H1 (cell line): ENCODE measurements around the gene GPR39. TPM values are rescaled to one million over a fixed set of nuclear protein-coding genes. Genes with fewer than 3 reads are reported as not detected.

Experiments used
- CTCF ChIA-PET: fragments of 300-600 bp; sonication (Branson Sonifier 250); formaldehyde crosslinking; loops from one replicate; lab custom pipeline; 2021; ENCODE audit not compliant: partially characterized antibody; lab: Charles Lee
- POLR2A ChIA-PET: fragments of 300-600 bp; sonication (Branson Sonifier 250); formaldehyde crosslinking; loops from one replicate; lab custom pipeline; 2021; ENCODE audit warnings: inconsistent platforms; ENCODE audit not compliant: partially characterized antibody; lab: Charles Lee
- DNase-seq, 2 experiments: peaks; one replicate each; pipeline versions ENCODE4 v3.0.0 to v3.0.0-alpha.2; 2010 to 2022; ENCODE audit warnings: low spot score in 2 of 2, low read depth in 1 of 2, mixed read lengths in 1 of 2
- FAIRE-seq: peaks from 2 replicates; lab custom pipeline; 2011; peaks lifted over from hg19 to GRCh38; lab: Jason Lieb, UNC
- H2AFZ ChIP-seq: 2 replicates; pipeline ENCODE4 v1.8.1; 2012; ENCODE audit warnings: low read length, inconsistent platforms
- H2AK5ac ChIP-seq: 2 replicates; pipeline ENCODE4 v1.6.1; 2013; ENCODE audit warnings: low read depth, low read length
- H2BK120ac ChIP-seq: replicated peaks from 2 replicates; pipeline ENCODE3; 2013; ENCODE audit warnings: low read depth, low read length, inconsistent platforms
- H2BK12ac ChIP-seq: 2 replicates; pipeline ENCODE4 v1.6.1; 2013; ENCODE audit warnings: low read depth, low read length
- H2BK15ac ChIP-seq: 2 replicates; pipeline ENCODE4 v1.6.1; 2013; ENCODE audit warnings: low read length
- H2BK20ac ChIP-seq: 2 replicates; pipeline ENCODE4 v1.6.1; 2013; ENCODE audit warnings: low read length
- H2BK5ac ChIP-seq: 2 replicates; pipeline ENCODE4 v1.6.1; 2013; ENCODE audit warnings: low read depth, low read length
- H3K14ac ChIP-seq: 2 replicates; pipeline ENCODE4 v1.6.1; 2013; ENCODE audit warnings: inconsistent platforms; ENCODE audit not compliant: insufficient read length
- H3K18ac ChIP-seq: 2 replicates; pipeline ENCODE4 v1.6.1; 2013; ENCODE audit warnings: low read length; ENCODE audit errors: extremely low read depth
- H3K23ac ChIP-seq: 2 replicates; pipeline ENCODE4 v1.6.1; 2013; ENCODE audit warnings: inconsistent platforms; ENCODE audit not compliant: insufficient read length
- H3K23me2 ChIP-seq: 2 replicates; pipeline ENCODE4 v1.6.1; 2013; ENCODE audit warnings: low read depth, low read length
- H3K27ac ChIP-seq: 2 replicates; pipeline ENCODE4 v1.6.1; 2011; ENCODE audit warnings: low read depth, low read length, inconsistent platforms
- H3K27me3 ChIP-seq, 4 experiments: replicated peaks in 1 of 4; 1 replicate in 1 of 4; 2 replicates in 3 of 4; pipeline versions ENCODE4 v1.6.1 to v1.8.1; 2011 to 2013; ENCODE audit warnings: low read length in 3 of 4, mild to moderate bottlenecking in 3 of 4, inconsistent platforms in 2 of 4, mixed read lengths in 2 of 4, moderate library complexity in 1 of 4; ENCODE audit not compliant: control insufficient read depth in 3 of 4, insufficient read depth in 3 of 4; ENCODE audit errors: extremely low read depth in 1 of 4
- H3K36me3 ChIP-seq, 4 experiments: 2 replicates each; pipeline versions ENCODE4 v1.6.1 to v1.8.1; 2011 to 2013; ENCODE audit warnings: mild to moderate bottlenecking in 4 of 4, low read length in 3 of 4, moderate library complexity in 2 of 4, control low read depth in 1 of 4, inconsistent platforms in 1 of 4; ENCODE audit not compliant: insufficient read depth in 4 of 4, control insufficient read depth in 2 of 4
- H3K4ac ChIP-seq: replicated peaks from 2 replicates; pipeline ENCODE3; 2013; ENCODE audit warnings: low read length, low read depth, mixed read lengths, inconsistent platforms; ENCODE audit not compliant: insufficient read length
- H3K4me1 ChIP-seq, 4 experiments: replicated peaks in 1 of 4; 1 replicate in 1 of 4; 2 replicates in 3 of 4; pipeline versions ENCODE4 v1.6.1 to v1.8.1; 2011 to 2013; ENCODE audit warnings: low read length in 3 of 4, inconsistent platforms in 2 of 4, mixed read lengths in 1 of 4; ENCODE audit not compliant: insufficient read depth in 4 of 4, control insufficient read depth in 3 of 4
- H3K4me2 ChIP-seq, 2 experiments: 2 replicates each; pipeline versions ENCODE4 v1.6.1 to v1.8.1; 2011 to 2013; ENCODE audit warnings: low read depth in 2 of 2, low read length in 2 of 2, control low read depth in 1 of 2, inconsistent platforms in 1 of 2, mild to moderate bottlenecking in 1 of 2; ENCODE audit not compliant: insufficient read depth in 1 of 2
- H3K4me3 ChIP-seq, 4 experiments: fragments of 200-600, 300-600 bp in 1 of 4; sonication (generic), shearing (Covaris generic), sonication (Bioruptor Twin) in 1 of 4; 2 replicates each; pipeline versions ENCODE4 v1.5.1 to v1.8.1; 2011 to 2016; ENCODE audit warnings: low read length in 4 of 4, low read depth in 3 of 4, control low read depth in 2 of 4, inconsistent platforms in 2 of 4, mild to moderate bottlenecking in 2 of 4, mixed read lengths in 1 of 4, moderate library complexity in 1 of 4; ENCODE audit not compliant: insufficient read depth in 2 of 4; ENCODE audit errors: extremely low read depth in 1 of 4
- H3K56ac ChIP-seq: replicated peaks from 2 replicates; pipeline ENCODE3; 2013; ENCODE audit warnings: low read depth, mild to moderate bottlenecking, mixed read lengths, low read length, inconsistent platforms; ENCODE audit not compliant: insufficient read length
- H3K79me1 ChIP-seq: 2 replicates; pipeline ENCODE4 v1.6.1; 2013; ENCODE audit warnings: low read depth, low read length, control low read depth
- H3K79me2 ChIP-seq, 2 experiments: 2 replicates each; pipeline versions ENCODE4 v1.6.1 to v1.8.1; 2012 to 2013; ENCODE audit warnings: low read length in 2 of 2, mild to moderate bottlenecking in 2 of 2, inconsistent platforms in 1 of 2; ENCODE audit not compliant: insufficient read depth in 2 of 2, control insufficient read depth in 1 of 2
- H3K9ac ChIP-seq, 4 experiments: replicated peaks in 1 of 4; 1 replicate in 1 of 4; 2 replicates in 3 of 4; pipeline versions ENCODE4 v1.6.1 to v1.8.1; 2011 to 2013; ENCODE audit warnings: low read depth in 3 of 4, low read length in 3 of 4, control low read depth in 2 of 4, mild to moderate bottlenecking in 2 of 4, moderate library complexity in 2 of 4, inconsistent platforms in 1 of 4; ENCODE audit errors: extremely low read depth in 1 of 4
- H3K9me3 ChIP-seq, 2 experiments: 2 replicates each; pipeline versions ENCODE4 v1.6.1 to v1.8.1; 2012 to 2013; ENCODE audit warnings: mild to moderate bottlenecking in 2 of 2, moderate library complexity in 2 of 2, control low read depth in 1 of 2, inconsistent platforms in 1 of 2, low read depth in 1 of 2, low read length in 1 of 2, mixed read lengths in 1 of 2; ENCODE audit not compliant: insufficient read depth in 2 of 2
- H4K20me1 ChIP-seq, 2 experiments: replicated peaks in 1 of 2; 2 replicates each; pipeline versions ENCODE3 to v1.8.1; 2011 to 2013; ENCODE audit warnings: inconsistent platforms in 2 of 2, low read length in 2 of 2, mild to moderate bottlenecking in 1 of 2; ENCODE audit not compliant: insufficient read depth in 2 of 2, control insufficient read depth in 1 of 2
- H4K5ac ChIP-seq: 2 replicates; pipeline ENCODE4 v1.6.1; 2013; ENCODE audit warnings: low read length, low read depth, mixed read lengths, inconsistent platforms; ENCODE audit not compliant: insufficient read length
- H4K8ac ChIP-seq: 2 replicates; pipeline ENCODE4 v1.8.0; 2013; ENCODE audit warnings: mild to moderate bottlenecking, moderate library complexity, low read length, inconsistent platforms; ENCODE audit not compliant: insufficient read depth; ENCODE audit errors: extremely low read depth
- H4K91ac ChIP-seq: replicated peaks from 2 replicates; pipeline ENCODE3; 2013; ENCODE audit warnings: low read length, mixed read lengths, inconsistent platforms; ENCODE audit not compliant: insufficient read length
- ASH2L ChIP-seq: fragments of 200-600, 300-600 bp; sonication (generic); IDR thresholded peaks from one replicate; pipeline ENCODE4 v1.7.1; 2017; ENCODE audit warnings: low read length
- HDAC6 ChIP-seq: IDR thresholded peaks from one replicate; pipeline ENCODE4 v1.7.1; 2012; ENCODE audit warnings: low read depth, mild to moderate bottlenecking, inconsistent platforms, low read length, moderate library complexity
- RAD21 ChIP-seq, 2 experiments: IDR thresholded peaks in 1 of 2; conservative IDR thresholded peaks in 1 of 2; 2 replicates each; pipeline ENCODE4 v1.6.1; 2011; ENCODE audit warnings: low read depth in 2 of 2, low read length in 2 of 2, improper control_type of control experiment in 1 of 2, inconsistent platforms in 1 of 2, mild to moderate bottlenecking in 1 of 2, moderate library complexity in 1 of 2
- RNF2 ChIP-seq: fragments of 200-900, 300-1000 bp; sonication (generic); IDR thresholded peaks from 2 replicates; pipeline ENCODE4 v1.7.1; 2016; ENCODE audit warnings: borderline replicate concordance, low read depth, mild to moderate bottlenecking, antibody characterized with exemption, low read length; ENCODE audit not compliant: poor library complexity, severe bottlenecking; ENCODE audit errors: missing control alignments
- SP2 ChIP-seq: IDR thresholded peaks from 2 replicates; pipeline ENCODE4 v1.6.1; 2012; ENCODE audit warnings: mild to moderate bottlenecking, low read length, inconsistent platforms
- WGBS, 2 experiments: shearing (Covaris generic) in 1 of 2; methylation state at CpG; one replicate each; pipeline versions ENCODE4 v1.1.6 to v1.1.7; 2013 to 2015; ENCODE audit warnings: low lambda C conversion rate in 2 of 2, mixed read lengths in 2 of 2, inconsistent platforms in 1 of 2, low coverage in 1 of 2, missing lambda C conversion rate in 1 of 2; ENCODE audit not compliant: insufficient replicate concordance in 2 of 2, insufficient coverage in 1 of 2, insufficient read length in 1 of 2; ENCODE audit errors: extremely low coverage in 1 of 2, missing lambda C conversion rate in 1 of 2; 5-methylcytosine and 5-hydroxymethylcytosine counted together
- polyA plus RNA-seq, 7 experiments: library from polyadenylated mRNA; depleted of rRNA in 3 of 7; stranded (reverse) in 5 of 7; unstranded in 2 of 7; fragments of >200 nt in 5 of 7; fragments of 200-250 nt in 2 of 7; gene quantifications; 1 replicate in 5 of 7; 2 replicates in 1 of 7; 4 replicates in 1 of 7; pipeline versions ENCODE4 v1.2.1 to v1.2.3, GENCODE V29; 2011 to 2013; ENCODE audit warnings: missing spikeins in 2 of 7, mixed read lengths in 2 of 7
- total RNA-seq: library from RNA; stranded (reverse); fragmentation: NEBNext Ultra II Directional; extraction: Animal tissue kit (Norgen Biotek cat#: 25700); gene quantifications from 2 replicates; pipeline ENCODE4 v1.2.1, GENCODE V29; 2021
- TF ChIP-seq, protein P1 (sequence below), 3 experiments: IDR thresholded peaks; 1 replicate in 2 of 3; 2 replicates in 1 of 3; pipeline versions ENCODE4 v1.5.1 to v1.6.1; 2011; ENCODE audit warnings: low read length in 3 of 3, mild to moderate bottlenecking in 3 of 3, inconsistent platforms in 2 of 3, low read depth in 1 of 3, moderate library complexity in 1 of 3; ENCODE audit not compliant: insufficient read depth in 1 of 3; ENCODE audit errors: control extremely low read depth in 1 of 3

Gene GPR39
- total and polyA plus RNA-seq, 2 of the 8 experiments (the other 6 are each of a cell fraction or from before 2014, with no cell fraction given) = 0.63 to 2.7 TPM

- Histone ChIP-seq H3K14ac (no peak overlapping the region), H3K27ac (no peak overlapping the region), H2BK20ac (no peak overlapping the region), H3K27me3 (no peaks in the 10 kb centered on the region), H3K4me2 (no peak overlapping the region), H3K9me3 (no peaks in the 10 kb centered on the region), H3K9ac (no peak overlapping the region), H3K23ac (no peak overlapping the region), H3K36me3 (no peaks in the 10 kb centered on the region), H3K4me3 (no peak overlapping the region), H3K23me2 (no peaks in the 10 kb centered on the region), H3K4ac (no peak overlapping the region), H2BK120ac (no peak overlapping the region), H3K79me1 (no peaks in the 10 kb centered on the region)
- 84% methylated on average over 12 of the region's 12 CpGs; no CpG with 5 or more reads in 1 of the 2 experiments for WGBS, 2 experiments
- ChIA-PET POLR2A (no interaction called here), CTCF (interaction anchor here (0.6 to 3.8 kb wide), 19 partner anchors 9 to 520 kb away, joined by 3 to 11 read pairs (median 3); partner anchors contain the start of gene LYPD1)
- DNase-seq (no peak), FAIRE-seq (no peak)
- TF ChIP-seq RNF2 (no peak), RAD21 (IDR thresholded peaks at IDR 0.05 in 1 of 2, conservative IDR thresholded peaks at IDR 0.05 in 1 of 2; ENCODE audit: low read depth in 2 of 2, low read length in 2 of 2) (peak; percentile 54 to 63), ASH2L (no peak), SP2 (no peak), HDAC6 (no peak)
- TF ChIP-seq, protein P1, sequence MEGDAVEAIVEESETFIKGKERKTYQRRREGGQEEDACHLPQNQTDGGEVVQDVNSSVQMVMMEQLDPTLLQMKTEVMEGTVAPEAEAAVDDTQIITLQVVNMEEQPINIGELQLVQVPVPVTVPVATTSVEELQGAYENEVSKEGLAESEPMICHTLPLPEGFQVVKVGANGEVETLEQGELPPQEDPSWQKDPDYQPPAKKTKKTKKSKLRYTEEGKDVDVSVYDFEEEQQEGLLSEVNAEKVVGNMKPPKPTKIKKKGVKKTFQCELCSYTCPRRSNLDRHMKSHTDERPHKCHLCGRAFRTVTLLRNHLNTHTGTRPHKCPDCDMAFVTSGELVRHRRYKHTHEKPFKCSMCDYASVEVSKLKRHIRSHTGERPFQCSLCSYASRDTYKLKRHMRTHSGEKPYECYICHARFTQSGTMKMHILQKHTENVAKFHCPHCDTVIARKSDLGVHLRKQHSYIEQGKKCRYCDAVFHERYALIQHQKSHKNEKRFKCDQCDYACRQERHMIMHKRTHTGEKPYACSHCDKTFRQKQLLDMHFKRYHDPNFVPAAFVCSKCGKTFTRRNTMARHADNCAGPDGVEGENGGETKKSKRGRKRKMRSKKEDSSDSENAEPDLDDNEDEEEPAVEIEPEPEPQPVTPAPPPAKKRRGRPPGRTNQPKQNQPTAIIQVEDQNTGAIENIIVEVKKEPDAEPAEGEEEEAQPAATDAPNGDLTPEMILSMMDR (IDR thresholded peaks at IDR 0.05; ENCODE audit: control extremely low read depth in 1 of 3, insufficient read depth in 1 of 3, low read depth in 1 of 3, low read length in 3 of 3) = peak in 2 of 3 experiments; percentile 50 to 59; a peak in 3 of 4 replicates
- TF ChIP-seq, all 59 proteins: peak for 2
- H3K4me1 ChIP-seq = no peaks in the 10 kb centered on the region; a peak in 1 of 7 replicates
- H3K79me2 ChIP-seq = no peaks in the 10 kb centered on the region
- no peak overlapping the region for H4K5ac ChIP-seq
- no peak overlapping the region for H4K91ac ChIP-seq
- H2BK12ac ChIP-seq = peak overlapping the region; percentile 20; the same call in 1 of the 2 replicates
- no peak overlapping the region for H4K8ac ChIP-seq
- H4K20me1 ChIP-seq = no peaks in the 10 kb centered on the region
- H2BK5ac ChIP-seq = no peak overlapping the region
- 0 out of 2 replicates have a peak overlapping the region, but pooled peaks have one; percentile 71 for H2AFZ ChIP-seq
- H2BK15ac ChIP-seq = no peak overlapping the region
- H2AK5ac ChIP-seq = no peak overlapping the region
- H3K56ac ChIP-seq = no peak overlapping the region
- no peak overlapping the region for H3K18ac ChIP-seq
These were observed 234.8 kb downstream of the GPR39 start for GRCh38 chr2:132651115-132652045.
